NB4 (cell line): ENCODE data around the gene PCGF3.

Experiments
- MYC ChIP-seq: IDR thresholded peaks from 2 replicates; pipeline ENCODE4 v1.6.1; 2011; ENCODE audit warnings: low read depth, low read length
- POLR2A ChIP-seq: IDR thresholded peaks from 2 replicates; pipeline ENCODE4 v1.6.1; 2011; ENCODE audit warnings: mild to moderate bottlenecking; ENCODE audit not compliant: insufficient read length; ENCODE audit errors: extremely low read depth
- TF ChIP-seq, protein P1 (sequence below): IDR thresholded peaks from one replicate; pipeline ENCODE4 v1.5.1; 2012; ENCODE audit warnings: low read depth, low read length

DNA sequence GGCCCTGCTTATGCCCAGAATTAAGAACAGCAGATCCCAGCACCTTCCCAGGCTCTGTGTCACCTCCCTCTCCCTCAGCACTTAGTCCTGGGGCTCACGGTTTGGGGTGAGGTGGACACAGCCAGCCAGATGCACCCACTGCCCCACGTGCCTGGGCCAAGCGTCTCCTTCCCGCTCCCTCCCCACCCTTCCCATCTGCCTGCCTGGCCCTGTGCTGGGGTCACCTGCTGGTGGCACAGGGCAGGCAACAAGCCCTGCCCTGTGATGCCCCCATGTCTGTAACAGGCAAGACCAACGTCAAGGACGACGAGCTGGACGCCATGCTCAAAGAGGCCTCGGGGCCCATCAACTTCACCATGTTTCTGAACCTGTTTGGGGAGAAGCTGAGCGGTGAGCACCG is 26.0 kb upstream of the PCGF3 start:
- TF ChIP-seq, protein P1, sequence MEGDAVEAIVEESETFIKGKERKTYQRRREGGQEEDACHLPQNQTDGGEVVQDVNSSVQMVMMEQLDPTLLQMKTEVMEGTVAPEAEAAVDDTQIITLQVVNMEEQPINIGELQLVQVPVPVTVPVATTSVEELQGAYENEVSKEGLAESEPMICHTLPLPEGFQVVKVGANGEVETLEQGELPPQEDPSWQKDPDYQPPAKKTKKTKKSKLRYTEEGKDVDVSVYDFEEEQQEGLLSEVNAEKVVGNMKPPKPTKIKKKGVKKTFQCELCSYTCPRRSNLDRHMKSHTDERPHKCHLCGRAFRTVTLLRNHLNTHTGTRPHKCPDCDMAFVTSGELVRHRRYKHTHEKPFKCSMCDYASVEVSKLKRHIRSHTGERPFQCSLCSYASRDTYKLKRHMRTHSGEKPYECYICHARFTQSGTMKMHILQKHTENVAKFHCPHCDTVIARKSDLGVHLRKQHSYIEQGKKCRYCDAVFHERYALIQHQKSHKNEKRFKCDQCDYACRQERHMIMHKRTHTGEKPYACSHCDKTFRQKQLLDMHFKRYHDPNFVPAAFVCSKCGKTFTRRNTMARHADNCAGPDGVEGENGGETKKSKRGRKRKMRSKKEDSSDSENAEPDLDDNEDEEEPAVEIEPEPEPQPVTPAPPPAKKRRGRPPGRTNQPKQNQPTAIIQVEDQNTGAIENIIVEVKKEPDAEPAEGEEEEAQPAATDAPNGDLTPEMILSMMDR, result no peak
- TF ChIP-seq POLR2A, result no peak
- no peak for TF ChIP-seq MYC
